IMR-90 (cell line): ENCODE results near the gene EEF2K.

Experiments used
- CEBPB ChIP-seq: IDR thresholded peaks from 2 replicates; pipeline ENCODE4 v1.6.1; 2012; ENCODE audit warnings: low read depth, low read length, improper control_type of control experiment
- MXI1 ChIP-seq: IDR thresholded peaks from 2 replicates; pipeline ENCODE4 v1.6.1; 2012; ENCODE audit warnings: low read depth, mild to moderate bottlenecking, low read length, moderate library complexity, borderline replicate concordance
- POLR2A ChIP-seq: IDR thresholded peaks from 2 replicates; pipeline ENCODE4 v1.6.1; 2012; ENCODE audit warnings: mild to moderate bottlenecking, low read depth, low read length
- RFX5 ChIP-seq: IDR thresholded peaks from 2 replicates; pipeline ENCODE4 v1.8.0; 2012; ENCODE audit warnings: low read depth, mild to moderate bottlenecking, low read length, moderate library complexity
- TF ChIP-seq, protein P1 (sequence below): conservative IDR thresholded peaks from 2 replicates; pipeline ENCODE4 v1.5.1; 2012; ENCODE audit warnings: mild to moderate bottlenecking, low read depth, low read length, improper control_type of control experiment

DNA sequence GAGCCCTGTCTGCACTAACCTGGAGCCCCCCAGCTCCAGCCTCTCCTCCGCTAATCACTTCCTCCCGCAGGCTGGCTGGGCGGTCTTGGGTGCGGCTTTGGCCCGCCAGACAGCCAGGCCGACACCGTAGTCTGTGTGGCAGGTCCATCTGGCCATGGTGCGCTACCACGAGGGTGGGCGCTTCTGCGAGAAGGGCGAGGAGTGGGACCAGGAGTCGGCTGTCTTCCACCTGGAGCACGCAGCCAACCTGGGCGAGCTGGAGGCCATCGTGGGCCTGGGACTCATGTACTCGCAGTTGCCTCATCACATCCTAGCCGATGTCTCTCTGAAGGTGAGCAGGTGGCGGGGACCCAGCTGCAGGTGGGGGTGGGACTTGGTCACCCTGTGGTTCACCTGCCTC is 60.5 kb downstream of the EEF2K start:
- no peak for TF ChIP-seq RFX5
- TF ChIP-seq, protein P1, sequence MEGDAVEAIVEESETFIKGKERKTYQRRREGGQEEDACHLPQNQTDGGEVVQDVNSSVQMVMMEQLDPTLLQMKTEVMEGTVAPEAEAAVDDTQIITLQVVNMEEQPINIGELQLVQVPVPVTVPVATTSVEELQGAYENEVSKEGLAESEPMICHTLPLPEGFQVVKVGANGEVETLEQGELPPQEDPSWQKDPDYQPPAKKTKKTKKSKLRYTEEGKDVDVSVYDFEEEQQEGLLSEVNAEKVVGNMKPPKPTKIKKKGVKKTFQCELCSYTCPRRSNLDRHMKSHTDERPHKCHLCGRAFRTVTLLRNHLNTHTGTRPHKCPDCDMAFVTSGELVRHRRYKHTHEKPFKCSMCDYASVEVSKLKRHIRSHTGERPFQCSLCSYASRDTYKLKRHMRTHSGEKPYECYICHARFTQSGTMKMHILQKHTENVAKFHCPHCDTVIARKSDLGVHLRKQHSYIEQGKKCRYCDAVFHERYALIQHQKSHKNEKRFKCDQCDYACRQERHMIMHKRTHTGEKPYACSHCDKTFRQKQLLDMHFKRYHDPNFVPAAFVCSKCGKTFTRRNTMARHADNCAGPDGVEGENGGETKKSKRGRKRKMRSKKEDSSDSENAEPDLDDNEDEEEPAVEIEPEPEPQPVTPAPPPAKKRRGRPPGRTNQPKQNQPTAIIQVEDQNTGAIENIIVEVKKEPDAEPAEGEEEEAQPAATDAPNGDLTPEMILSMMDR: no peak
- TF ChIP-seq CEBPB: no peak
- no peak for TF ChIP-seq POLR2A
- TF ChIP-seq MXI1: no peak
